KOPT-K1 (cell line): ENCODE results near the gene MORF4L2.
"Not testable (repeated sequence)": the region's sequence is repeated elsewhere in the genome, so short reads cannot be mapped to it uniquely, and the experiment has no call there.

ENCODE experiments used
- H3K27ac ChIP-seq: fragments of 200-600 bp; sonication (generic); 2 replicates; pipeline ENCODE4 v1.5.1; 2016; ENCODE audit warnings: antibody characterized with exemption, mild to moderate bottlenecking, low read depth, low read length; ENCODE audit not compliant: poor library complexity, severe bottlenecking
- H3K36me3 ChIP-seq: fragments of 200-600 bp; sonication (generic); 2 replicates; pipeline ENCODE4 v1.5.1; 2017; ENCODE audit warnings: antibody characterized with exemption, mild to moderate bottlenecking, low read length, moderate library complexity; ENCODE audit not compliant: insufficient read depth
- H3K9me3 ChIP-seq: fragments of 200-600 bp; sonication (generic); 2 replicates; pipeline ENCODE4 v1.5.1; 2017; ENCODE audit warnings: antibody characterized with exemption, low read length, mild to moderate bottlenecking; ENCODE audit not compliant: insufficient read depth, poor library complexity, severe bottlenecking

MORF4L2 gene

DNA sequence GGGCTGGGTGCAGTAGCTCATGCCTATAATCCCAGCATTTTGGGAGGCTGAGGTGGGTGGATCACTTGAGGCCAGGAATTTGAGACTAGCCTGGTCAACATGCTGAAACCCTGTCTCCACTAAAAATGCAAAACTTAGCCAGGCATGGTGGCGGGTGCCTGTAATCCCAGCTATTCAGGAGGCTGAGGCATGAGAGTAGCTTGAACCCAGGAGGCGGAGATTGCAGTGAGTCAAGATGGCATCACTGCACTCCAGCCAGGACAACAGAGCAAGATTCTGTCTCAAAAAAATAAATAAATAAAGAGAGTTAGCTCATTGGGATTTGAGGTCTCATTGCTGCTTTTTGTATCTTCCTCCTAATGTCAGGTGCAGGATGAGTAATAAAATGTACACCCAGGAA is 29.4 kb downstream of the MORF4L2 start:
- not testable (repeated sequence) for H3K36me3 ChIP-seq, H3K27ac ChIP-seq, H3K9me3 ChIP-seq

- no peaks in the 10 kb centered on the region for H3K36me3 ChIP-seq
- no peak overlapping the region for H3K27ac ChIP-seq
- H3K9me3 ChIP-seq: no peaks in the 10 kb centered on the region
Observed at GRCh38 chrX:103656617-103657016, 29.9 kb downstream of the MORF4L2 start.

DNA sequence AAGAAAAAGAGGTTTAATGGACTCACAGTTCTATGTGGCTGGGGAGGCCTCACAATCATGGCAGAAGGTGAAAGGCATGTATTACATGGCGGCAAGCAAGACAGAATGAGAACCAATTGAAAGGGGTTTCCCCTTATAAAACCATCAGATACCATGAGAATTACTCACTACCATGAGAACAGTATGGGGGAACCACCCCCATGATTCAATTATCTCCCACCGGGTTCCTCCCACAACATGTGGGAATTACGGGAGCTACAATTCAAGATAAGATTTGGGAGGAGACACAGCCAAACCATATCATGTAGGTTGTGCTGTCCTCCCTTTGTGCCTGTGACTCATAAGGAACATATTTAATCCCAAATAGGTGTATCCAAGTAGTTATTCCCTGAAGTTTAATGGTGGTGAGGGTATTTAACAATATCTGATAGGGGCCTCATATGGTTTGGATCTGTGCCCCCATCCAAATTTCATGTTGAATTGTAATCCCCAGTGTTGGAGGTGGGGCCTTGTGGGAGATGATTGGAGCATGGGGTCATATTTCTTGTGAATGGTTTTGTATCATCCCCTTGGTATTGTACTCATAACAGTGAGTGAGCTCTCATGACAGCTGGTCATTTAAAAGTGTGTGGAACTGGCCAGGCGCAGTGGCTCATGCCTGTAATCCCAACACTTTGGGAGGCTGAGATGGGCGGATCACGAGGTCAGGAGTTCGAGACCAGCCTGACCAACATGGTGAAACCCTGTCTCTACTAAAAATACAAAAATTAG is 31.1 kb downstream of the MORF4L2 start:
- H3K27ac ChIP-seq: not testable (repeated sequence)

GRCh38 chrX:103651151-103651773 is 35.2 kb downstream of the MORF4L2 start:
- no peaks in the 10 kb centered on the region for H3K9me3 ChIP-seq
- H3K27ac ChIP-seq: no peak overlapping the region

More for the DNA sequence above, 31.1 kb downstream of the MORF4L2 start:
- not testable (repeated sequence) for H3K9me3 ChIP-seq, H3K36me3 ChIP-seq

GRCh38 chrX:103647630-103648029 is 38.9 kb downstream of the MORF4L2 start:
- no peaks in the 10 kb centered on the region for H3K9me3 ChIP-seq
- H3K27ac ChIP-seq: no peak overlapping the region
- no peaks in the 10 kb centered on the region for H3K36me3 ChIP-seq

More at GRCh38 chrX:103651151-103651773, 35.2 kb downstream of the MORF4L2 start:
- H3K36me3 ChIP-seq: no peaks in the 10 kb centered on the region

GRCh38 chrX:103644125-103644524 is 42.4 kb downstream of the MORF4L2 start:
- Histone ChIP-seq H3K36me3 (no peaks in the 10 kb centered on the region), H3K27ac (no peak overlapping the region), H3K9me3 (no peaks in the 10 kb centered on the region)

DNA sequence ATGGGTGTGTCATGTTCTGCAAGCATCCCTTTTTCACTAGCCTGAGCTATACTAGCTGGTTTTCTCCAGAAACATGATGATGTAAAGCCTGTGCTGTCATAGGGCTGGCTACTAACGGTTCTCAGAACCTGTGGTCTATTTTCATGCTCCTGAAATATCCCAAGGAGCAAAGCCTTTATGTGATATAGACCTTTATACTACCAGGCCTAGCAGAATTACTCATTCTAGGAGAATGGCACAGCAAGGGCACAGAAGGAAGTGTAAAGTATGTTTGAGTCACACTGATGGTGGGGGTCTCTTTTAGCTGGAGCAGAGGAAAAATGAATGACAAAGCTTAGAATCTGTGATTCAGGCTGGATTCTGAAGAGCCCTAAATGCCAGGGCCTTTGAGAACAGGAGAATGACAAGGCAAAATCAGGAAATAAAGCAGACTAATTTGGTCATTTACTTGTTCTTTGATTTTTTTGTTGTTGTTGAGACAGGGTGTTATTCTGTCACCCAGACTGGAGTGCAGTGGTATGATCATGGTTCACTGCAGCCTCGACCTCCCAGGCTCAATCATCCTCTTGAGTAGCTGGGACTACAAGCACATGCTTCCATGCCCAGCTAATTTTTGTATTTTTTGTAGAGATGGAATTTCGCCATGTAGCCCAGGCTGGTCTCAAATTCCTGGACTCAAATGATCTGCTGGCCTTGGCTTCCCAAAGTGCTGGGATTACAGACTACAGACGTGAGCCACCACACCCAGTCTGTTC is 45.9 kb downstream of the MORF4L2 start:
- Histone ChIP-seq H3K36me3 (no peaks in the 10 kb centered on the region), H3K27ac (no peak overlapping the region), H3K9me3 (no peaks in the 10 kb centered on the region)

DNA sequence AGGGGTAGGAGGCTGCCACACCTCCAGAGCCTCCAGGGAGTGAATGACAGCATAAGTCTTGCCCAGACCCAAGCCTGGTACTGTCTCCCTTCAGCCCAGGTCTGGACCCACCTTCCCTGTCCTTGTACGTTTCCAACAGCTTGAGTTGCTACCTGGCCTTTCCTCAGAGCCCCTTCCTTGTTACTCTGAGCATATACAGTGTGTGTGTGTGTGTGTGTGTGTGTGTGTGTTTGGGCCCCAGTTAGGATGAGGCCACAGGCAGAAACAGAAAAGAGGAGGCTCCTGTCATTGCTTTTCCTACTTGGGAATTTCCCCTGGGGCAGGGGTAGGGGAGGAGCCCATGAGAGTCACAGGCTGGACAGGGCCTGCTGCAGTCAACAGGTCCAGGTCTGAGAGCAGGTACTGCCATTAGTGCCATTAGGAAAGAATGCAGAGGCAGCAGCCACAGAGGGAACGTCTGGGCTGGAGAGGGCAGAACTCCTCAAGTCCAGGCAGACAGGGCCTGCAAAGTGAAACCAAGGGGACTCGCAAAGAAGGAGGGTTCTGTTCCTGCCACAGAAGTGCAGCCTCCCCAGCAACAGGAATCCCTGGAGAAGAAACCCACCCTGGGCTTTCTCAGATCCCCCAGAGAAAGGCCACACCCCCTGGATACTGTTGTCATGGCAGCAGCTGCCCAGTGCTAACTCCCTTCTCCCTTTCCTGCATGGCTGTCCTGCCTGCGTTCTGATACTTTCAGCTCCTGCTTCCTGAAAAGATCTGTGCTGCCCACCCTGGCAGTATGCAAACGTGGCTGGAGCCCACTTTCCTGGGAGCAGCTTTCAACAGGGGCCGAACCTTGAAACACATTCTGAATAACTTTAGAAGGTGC is 47.8 kb downstream of the MORF4L2 start:
- H3K27ac ChIP-seq, H3K9me3 ChIP-seq, H3K36me3 ChIP-seq: not testable (repeated sequence)

DNA sequence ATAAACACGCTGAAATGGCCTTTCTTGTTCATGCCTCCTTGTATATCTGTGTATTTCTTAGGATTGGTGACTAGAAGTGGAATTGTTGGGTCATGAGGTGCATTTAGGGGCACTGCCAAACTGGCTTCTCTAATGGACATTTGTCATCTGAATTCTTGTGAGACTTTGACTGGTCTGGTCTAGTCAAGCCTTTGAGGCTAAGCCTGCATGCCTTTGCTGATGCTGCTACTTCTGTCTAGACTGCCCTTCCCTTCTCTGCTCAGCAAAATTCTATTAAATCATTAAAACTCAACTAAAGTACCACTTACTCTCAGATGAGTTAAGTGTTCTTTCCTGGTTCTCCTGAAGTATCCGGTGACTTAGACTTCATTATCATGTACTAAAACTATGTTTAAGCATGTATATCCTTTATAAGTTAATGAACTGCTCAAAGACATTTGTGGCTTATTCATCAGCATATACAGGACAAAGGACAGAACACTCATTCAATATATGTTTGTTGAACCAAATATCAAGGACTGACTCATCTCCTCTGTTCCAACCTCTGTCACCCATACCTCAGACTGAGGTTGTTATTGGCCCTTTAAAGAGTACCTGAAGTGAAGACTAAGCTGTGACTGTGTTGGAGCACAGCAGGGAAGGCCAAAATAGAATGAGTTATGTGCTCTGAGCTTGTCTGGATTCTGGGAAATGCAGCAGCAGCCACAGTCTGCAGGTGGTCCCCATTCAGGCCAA is 48.7 kb downstream of the MORF4L2 start:
- H3K36me3 ChIP-seq: no peaks in the 10 kb centered on the region
- no peaks in the 10 kb centered on the region for H3K9me3 ChIP-seq
- no peak overlapping the region for H3K27ac ChIP-seq

- H3K27ac ChIP-seq: no peak overlapping the region
- no peaks in the 10 kb centered on the region for H3K9me3 ChIP-seq
- no peaks in the 10 kb centered on the region for H3K36me3 ChIP-seq
Observed at GRCh38 chrX:103635436-103635835, 51.1 kb downstream of the MORF4L2 start.

DNA sequence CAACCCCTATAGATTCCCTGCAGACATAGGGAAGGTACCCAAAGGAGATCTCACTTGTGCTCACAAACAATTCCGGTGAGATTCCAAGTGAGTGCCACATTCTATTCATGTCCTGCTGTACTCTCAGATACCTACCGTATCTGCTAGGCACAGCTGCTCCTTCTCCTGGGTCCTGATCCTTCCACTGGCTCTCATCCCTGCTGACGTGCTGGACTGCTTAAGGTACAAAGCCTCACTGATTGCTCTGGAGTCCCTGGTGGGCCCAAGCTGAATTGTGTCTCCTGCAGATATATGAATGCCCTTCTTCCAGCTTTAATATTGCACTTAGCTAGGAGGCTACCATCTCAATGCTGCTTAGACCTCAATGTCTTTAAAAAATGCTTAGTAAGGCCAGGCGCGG is 55.4 kb downstream of the MORF4L2 start:
- Histone ChIP-seq H3K9me3 (no peaks in the 10 kb centered on the region), H3K27ac (no peak overlapping the region)

DNA sequence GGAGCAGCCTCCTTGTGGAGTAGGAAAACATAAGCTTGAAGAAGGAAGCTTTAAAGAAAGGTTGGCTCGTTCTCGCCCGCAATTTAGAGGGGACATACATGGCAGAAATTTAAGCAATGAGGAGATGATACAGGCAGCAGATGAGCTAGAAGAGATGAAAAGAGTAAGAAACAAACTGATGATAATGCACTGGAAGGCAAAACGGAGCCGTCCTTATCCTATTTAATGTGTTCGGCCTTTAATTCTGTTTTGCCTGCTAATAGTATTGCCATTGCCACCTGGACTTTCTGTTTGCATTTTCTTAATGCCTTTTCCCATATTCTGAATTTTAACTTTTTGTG is 56.4 kb downstream of the MORF4L2 start:
- no peak overlapping the region for H3K27ac ChIP-seq
- no peaks in the 10 kb centered on the region for H3K9me3 ChIP-seq

More for the DNA sequence above, 55.4 kb downstream of the MORF4L2 start:
- H3K36me3 ChIP-seq: no peaks in the 10 kb centered on the region

GRCh38 chrX:103629318-103630170 is 57.0 kb downstream of the MORF4L2 start:
- Histone ChIP-seq H3K36me3 (no peaks in the 10 kb centered on the region), H3K27ac (peak overlapping the region; percentile 30), H3K9me3 (no peaks in the 10 kb centered on the region)

More for the DNA sequence above, 56.4 kb downstream of the MORF4L2 start:
- H3K36me3 ChIP-seq: no peaks in the 10 kb centered on the region
